ENCODE measurements around the gene TTLL11. TPM values are rescaled to one million over a fixed set of nuclear protein-coding genes. Genes with fewer than 3 reads are reported as not detected.

Gene TTLL11
- total and polyA plus RNA-seq, 2 of the 8 experiments (the other 6 are each of a cell fraction or from before 2014, with no cell fraction given), result 0.56 to 0.80 TPM

DNA sequence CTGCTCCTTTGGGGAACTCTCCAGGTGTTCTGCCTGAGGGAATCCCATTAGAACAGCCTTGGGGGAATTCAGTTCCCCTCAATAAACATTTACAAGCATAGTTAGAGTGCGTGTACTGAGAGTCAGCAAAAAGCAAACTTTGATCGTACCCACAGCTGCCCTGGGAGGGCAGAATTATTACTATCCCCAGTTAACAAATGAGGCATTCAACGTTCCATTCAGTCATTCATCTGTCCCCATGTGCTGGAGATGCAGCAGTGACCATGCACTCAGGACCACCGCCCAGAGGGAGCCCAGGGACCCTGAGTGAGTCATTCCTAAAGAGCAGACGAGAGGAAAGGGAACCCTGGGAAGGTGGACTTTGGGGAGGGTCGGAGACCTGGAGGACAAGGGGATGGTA lies 19.1 kb upstream of the TTLL11 start:
- H3K4me2 ChIP-seq (ENCODE audit: insufficient read depth in 1 of 2, low read depth in 2 of 2, low read length in 2 of 2), result no peak overlapping the region
- no peaks in the 10 kb centered on the region for H3K79me1 ChIP-seq (ENCODE audit: low read depth, low read length)
- H4K20me1 ChIP-seq (replicated peaks in 1 of 2; ENCODE audit: control insufficient read depth in 1 of 2, insufficient read depth in 2 of 2, low read length in 2 of 2), result no peaks in the 10 kb centered on the region
- H2AK5ac ChIP-seq (ENCODE audit: low read depth, low read length), result no peak overlapping the region
- H2BK5ac ChIP-seq (ENCODE audit: low read depth, low read length), result no peak overlapping the region
- no peak overlapping the region for H2AFZ ChIP-seq (ENCODE audit: low read length)
- no peak overlapping the region for H3K18ac ChIP-seq (ENCODE audit: extremely low read depth, low read length)
- no peak overlapping the region for H2BK120ac ChIP-seq (replicated peaks; ENCODE audit: low read depth, low read length)
- no peak overlapping the region for H2BK12ac ChIP-seq (ENCODE audit: low read depth, low read length)
- DNase-seq (ENCODE audit: low read depth in 1 of 2, low spot score in 2 of 2) (no peak), FAIRE-seq (no peak)
- H3K56ac ChIP-seq (replicated peaks; ENCODE audit: insufficient read length, low read depth, low read length), result no peak overlapping the region
- no peaks in the 10 kb centered on the region for H3K79me2 ChIP-seq (ENCODE audit: control insufficient read depth in 1 of 2, insufficient read depth in 2 of 2, low read length in 2 of 2)
- no peak overlapping the region for H3K14ac ChIP-seq (ENCODE audit: insufficient read length)
- H3K4me1 ChIP-seq (replicated peaks in 1 of 4; ENCODE audit: control insufficient read depth in 3 of 4, insufficient read depth in 4 of 4, low read length in 3 of 4), result peaks cover 8 to 19% (median 13%) of the 10 kb centered on the region in 4 experiments
- H3K9ac ChIP-seq (replicated peaks in 1 of 4; ENCODE audit: extremely low read depth in 1 of 4, low read depth in 3 of 4, low read length in 3 of 4), result no peak overlapping the region; a peak in 1 of 7 replicates
- no peak overlapping the region for H3K4ac ChIP-seq (replicated peaks; ENCODE audit: insufficient read length, low read depth, low read length)
- no peak overlapping the region for H4K5ac ChIP-seq (ENCODE audit: insufficient read length, low read depth, low read length)
- H3K23ac ChIP-seq (ENCODE audit: insufficient read length), result no peak overlapping the region
- no peak overlapping the region for H4K91ac ChIP-seq (replicated peaks; ENCODE audit: insufficient read length, low read length)
- no peak overlapping the region for H3K27ac ChIP-seq (ENCODE audit: low read depth, low read length)
- 90% methylated on average over 6 of the region's 6 CpGs; no CpG with 5 or more reads in 1 of the 2 experiments for WGBS, 2 experiments (ENCODE audit: extremely low coverage in 1 of 2, insufficient coverage in 1 of 2, insufficient read length in 1 of 2, insufficient replicate concordance in 2 of 2, low coverage in 1 of 2, low lambda C conversion rate in 2 of 2, missing lambda C conversion rate in 1 of 2)
- no peaks in the 10 kb centered on the region for H3K36me3 ChIP-seq (ENCODE audit: control insufficient read depth in 2 of 4, insufficient read depth in 4 of 4, low read length in 3 of 4)
- no peak overlapping the region; the same call in 1 of the 2 replicates for H2BK20ac ChIP-seq (ENCODE audit: low read length)
- no peaks in the 10 kb centered on the region; a peak in 2 of 7 replicates for H3K27me3 ChIP-seq (replicated peaks in 1 of 4; ENCODE audit: control insufficient read depth in 3 of 4, extremely low read depth in 1 of 4, insufficient read depth in 3 of 4, low read length in 3 of 4)
- H3K9me3 ChIP-seq (ENCODE audit: insufficient read depth in 2 of 2, low read depth in 1 of 2, low read length in 1 of 2), result no peaks in the 10 kb centered on the region
- POLR2A ChIA-PET (ENCODE audit: partially characterized antibody), result no interaction called here
- H3K4me3 ChIP-seq (ENCODE audit: extremely low read depth in 1 of 4, insufficient read depth in 2 of 4, low read depth in 3 of 4, low read length in 4 of 4), result no peak overlapping the region; a peak in 1 of 8 replicates
- no peaks in the 10 kb centered on the region for H3K23me2 ChIP-seq (ENCODE audit: low read depth, low read length)
- H2BK15ac ChIP-seq (ENCODE audit: low read length), result no peak overlapping the region
- H4K8ac ChIP-seq (ENCODE audit: extremely low read depth, insufficient read depth, low read length), result no peak overlapping the region
- CTCF ChIA-PET (ENCODE audit: partially characterized antibody), result interaction anchor here (1.2 to 12.5 kb wide), 4 partner anchors 11 to 239 kb away, joined by 4 to 192 read pairs (median 50); no protein-coding TSS in a partner anchor
- TF ChIP-seq KDM4A (IDR thresholded peaks at IDR 0.05; ENCODE audit: low read depth, low read length, severe bottlenecking) (no peak), BRCA1 (IDR thresholded peaks at IDR 0.05; ENCODE audit: low read depth, low read length) (no peak), EGR1 (IDR thresholded peaks at IDR 0.05; ENCODE audit: borderline replicate concordance, low read depth, low read length) (no peak), NRF1 (IDR thresholded peaks at IDR 0.05; ENCODE audit: low read depth, low read length) (no peak), RXRA (IDR thresholded peaks at IDR 0.05; ENCODE audit: insufficient read depth, low read depth, low read length) (no peak), SIX5 (IDR thresholded peaks at IDR 0.05; ENCODE audit: low read depth, low read length) (no peak), ZNF274 (IDR thresholded peaks at IDR 0.05; ENCODE audit: borderline replicate concordance, extremely low read depth, low read length) (no peak), TBP (IDR thresholded peaks at IDR 0.05; ENCODE audit: low read depth, low read length) (no peak), CEBPB (IDR thresholded peaks at IDR 0.05; ENCODE audit: low read depth, low read length) (no peak), KDM1A (IDR thresholded peaks at IDR 0.05; ENCODE audit: borderline replicate concordance, low read length) (no peak), CBX5 (IDR thresholded peaks at IDR 0.05; ENCODE audit: low read depth, low read length) (no peak), KDM5A (IDR thresholded peaks at IDR 0.05; ENCODE audit: low read length) (no peak)
- TF ChIP-seq, protein P1, sequence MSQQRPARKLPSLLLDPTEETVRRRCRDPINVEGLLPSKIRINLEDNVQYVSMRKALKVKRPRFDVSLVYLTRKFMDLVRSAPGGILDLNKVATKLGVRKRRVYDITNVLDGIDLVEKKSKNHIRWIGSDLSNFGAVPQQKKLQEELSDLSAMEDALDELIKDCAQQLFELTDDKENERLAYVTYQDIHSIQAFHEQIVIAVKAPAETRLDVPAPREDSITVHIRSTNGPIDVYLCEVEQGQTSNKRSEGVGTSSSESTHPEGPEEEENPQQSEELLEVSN (IDR thresholded peaks at IDR 0.05), result no peak

Data from H1 (cell line).